K562 (cell line): Measurements from ENCODE around the gene PLEKHG3. TPM values are rescaled to one million over a fixed set of nuclear protein-coding genes. Genes with fewer than 3 reads are reported as not detected.

Experiments
- ATAC-seq: fragments of 200-7000 bp; cut with Tn5 transposase; 3 replicates; pipeline ENCODE4 v1.9.1; 2020; ENCODE audit warnings: moderate library complexity
- BruUV-seq: library from RNA; stranded (reverse); fragments of 400-500 nt; replicated peaks from 2 replicates; lab custom pipeline; 2021; lab: Mats Ljungman, UMichigan
- CTCF ChIA-PET: fragments of 300-600 bp; formaldehyde crosslinking; extraction: SDS; loops from one replicate; lab custom pipeline; 2021; ENCODE audit warnings: low intra/inter-chr PET ratio; lab: Yijun Ruan, JAX
- POLR2A ChIA-PET: fragments of 300-600, 350-650 bp; sonication (Branson Sonifier 250); formaldehyde crosslinking; extraction: SDS; loops from one replicate; lab custom pipeline; 2021; ENCODE audit warnings: antibody characterized with exemption, inconsistent platforms; lab: Yijun Ruan, JAX
- DNase-seq, 4 experiments: peaks; one replicate each; pipeline versions ENCODE4 v3.0.0 to v3.0.0-alpha.2; 2011 to 2018; ENCODE audit warnings: low spot score in 3 of 4, mixed read lengths in 3 of 4; ENCODE audit errors: extremely low read depth in 1 of 4
- FAIRE-seq: peaks from 2 replicates; lab custom pipeline; 2011; peaks lifted over from hg19 to GRCh38; lab: Jason Lieb, UNC
- H2AFZ ChIP-seq: 2 replicates; pipeline ENCODE4 v1.6.0; 2011; ENCODE audit warnings: low read depth, low read length, control low read depth, inconsistent platforms
- H3K27ac ChIP-seq: fragments of 200-600 bp; 3 replicates; pipeline ENCODE4 v1.8.0; 2011; ENCODE audit warnings: low read depth, mild to moderate bottlenecking, control low read depth, inconsistent platforms, low read length, moderate library complexity, mixed read lengths; ENCODE audit errors: extremely low read depth
- H3K27me3 ChIP-seq, 2 experiments: fragments of 300-600 bp in 1 of 2; 2 replicates in 1 of 2; 3 replicates in 1 of 2; pipeline versions ENCODE4 v1.6.0 to v1.8.0; 2011; ENCODE audit warnings: inconsistent platforms in 2 of 2, low read length in 2 of 2, mild to moderate bottlenecking in 1 of 2, mixed read lengths in 1 of 2, moderate library complexity in 1 of 2; ENCODE audit not compliant: control insufficient read depth in 2 of 2, insufficient read depth in 2 of 2
- H3K36me3 ChIP-seq: fragments of 300-600 bp; 3 replicates; pipeline ENCODE4 v1.8.0; 2011; ENCODE audit warnings: mild to moderate bottlenecking, low read length, inconsistent platforms; ENCODE audit not compliant: control insufficient read depth, insufficient read depth
- H3K4me1 ChIP-seq, 2 experiments: fragments of 200-600 bp in 1 of 2; replicated peaks in 1 of 2; 2 replicates in 1 of 2; 3 replicates in 1 of 2; pipeline versions ENCODE4 v1.5.1 to v1.8.0; 2011; ENCODE audit warnings: inconsistent platforms in 2 of 2, low read length in 2 of 2, mild to moderate bottlenecking in 1 of 2, mixed read lengths in 1 of 2, moderate library complexity in 1 of 2; ENCODE audit not compliant: control insufficient read depth in 2 of 2, insufficient read depth in 2 of 2
- H3K4me2 ChIP-seq: 2 replicates; pipeline ENCODE4 v1.6.1; 2011; ENCODE audit warnings: low read length, control low read depth, inconsistent platforms, mixed read lengths; ENCODE audit not compliant: insufficient read depth
- H3K4me3 ChIP-seq: fragments of 200-600 bp; sonication (generic), shearing (Covaris generic); 2 replicates; pipeline ENCODE4 v1.5.1; 2016; ENCODE audit warnings: control low read depth, inconsistent platforms
- H3K79me2 ChIP-seq: fragments of 200-600 bp; 3 replicates; pipeline ENCODE4 v1.8.0; 2011; ENCODE audit warnings: low read length, inconsistent platforms; ENCODE audit not compliant: control insufficient read depth, insufficient read depth
- H3K9ac ChIP-seq, 2 experiments: 2 replicates each; pipeline versions ENCODE4 v1.6.0 to v1.6.1; 2011; ENCODE audit warnings: low read depth in 2 of 2, low read length in 2 of 2, control low read depth in 1 of 2, inconsistent platforms in 1 of 2, mild to moderate bottlenecking in 1 of 2, mixed read lengths in 1 of 2; ENCODE audit not compliant: insufficient read depth in 1 of 2
- H3K9me1 ChIP-seq: one replicate; pipeline ENCODE4 v1.6.0; 2011; ENCODE audit warnings: inconsistent platforms, mild to moderate bottlenecking, low read length, moderate library complexity; ENCODE audit not compliant: control insufficient read depth, insufficient read depth
- H3K9me3 ChIP-seq: replicated peaks from 2 replicates; pipeline ENCODE4 v1.5.1; 2011; ENCODE audit warnings: low read depth, low read length, inconsistent platforms; ENCODE audit not compliant: control insufficient read depth, insufficient read depth
- H4K20me1 ChIP-seq: replicated peaks from 2 replicates; pipeline ENCODE4 v1.6.1; 2011; ENCODE audit warnings: low read length, inconsistent platforms, mixed read lengths; ENCODE audit not compliant: control insufficient read depth, insufficient read depth
- ERF ChIP-seq: fragments of 450-650 bp; formaldehyde crosslinking; IDR thresholded peaks from 2 replicates; pipeline ENCODE4 v1.4.0; 2020; ENCODE audit warnings: mild to moderate bottlenecking, mixed read lengths
- HDAC2 ChIP-seq: fragments of 450-650 bp; IDR thresholded peaks from 2 replicates; pipeline ENCODE4 v1.6.1; 2016; ENCODE audit warnings: mild to moderate bottlenecking
- HNRNPK ChIP-seq: fragments of 200-400 bp; formaldehyde crosslinking; IDR thresholded peaks from one replicate; pipeline ENCODE4 v1.6.1; 2018; ENCODE audit warnings: mild to moderate bottlenecking, low read depth, low read length; ENCODE audit not compliant: poor library complexity, severe bottlenecking
- NR2C1 ChIP-seq, 2 experiments: fragments of 450-650 bp; IDR thresholded peaks; 2 replicates each; pipeline ENCODE4 v1.6.1; 2017; ENCODE audit warnings: mild to moderate bottlenecking in 2 of 2, antibody characterized with exemption in 1 of 2, inconsistent platforms in 1 of 2, missing compliant biosample characterization in 1 of 2, missing genetic modification characterization in 1 of 2
- POLR2AphosphoS2 ChIP-seq: IDR thresholded peaks from 2 replicates; pipeline ENCODE4 v1.6.1; 2012; ENCODE audit warnings: low read length, improper control_type of control experiment
- TBP ChIP-seq: optimal IDR thresholded peaks from 2 replicates; pipeline ENCODE3; 2011; ENCODE audit warnings: low read depth, low read length, improper control_type of control experiment
- XRCC5 ChIP-seq: fragments of 200-400 bp; formaldehyde crosslinking; IDR thresholded peaks from 2 replicates; pipeline ENCODE4 v1.6.1; 2017; ENCODE audit warnings: low read depth, mild to moderate bottlenecking, low read length
- ZKSCAN8 ChIP-seq: fragments of 200-800 bp; sonication (Bioruptor generic); IDR thresholded peaks from 2 replicates; pipeline ENCODE4 v1.6.1; 2016; ENCODE audit warnings: missing genetic modification characterization, missing compliant biosample characterization
- ZNF507 ChIP-seq: conservative IDR thresholded peaks from 2 replicates; pipeline ENCODE4 v1.6.1; 2017; ENCODE audit warnings: missing genetic modification characterization, missing compliant biosample characterization
- ZNF668 ChIP-seq: fragments of 250-450 bp; sonication (Bioruptor Pico); IDR thresholded peaks from 2 replicates; pipeline ENCODE4 v1.8.0; 2022; ENCODE audit warnings: mild to moderate bottlenecking, inconsistent platforms
- WGBS: fragments of 100-300 bp; shearing (Covaris generic); methylation state at CpG from one replicate; pipeline ENCODE4 v1.1.6; 2016; ENCODE audit warnings: low coverage, mixed read lengths; ENCODE audit not compliant: insufficient coverage; ENCODE audit errors: missing lambda C conversion rate; 5-methylcytosine and 5-hydroxymethylcytosine counted together
- in situ Hi-C: fragments of 300-500 bp; cut with MboI; formaldehyde crosslinking; loops from 4 replicates; pipeline ENCODE4 v1.15.0; 2018; ENCODE audit warnings: inconsistent platforms, mixed read lengths
- intact Hi-C: fragments of 100-400 bp; cut with micrococcal nuclease; formaldehyde crosslinking; loops from 2 replicates; pipeline ENCODE4 v1.14.2; 2022
- polyA plus RNA-seq, 8 experiments: library from polyadenylated mRNA; depleted of rRNA in 4 of 8; stranded (reverse) in 5 of 8; unstranded in 3 of 8; fragments of >200 nt; fragmentation: Nextera tagmentation in 2 of 8; fragmentation: Illumina TruSeq in 1 of 8; extraction: Ambion mirVana in 2 of 8; extraction: Trizol in 1 of 8; gene quantifications; 2 replicates each; pipeline versions ENCODE4 v1.2.1 to v1.2.3, GENCODE V29; 2011 to 2014; ENCODE audit warnings: inconsistent platforms in 1 of 8, missing spikeins in 1 of 8
- total RNA-seq, 7 experiments: library from RNA; depleted of rRNA in 6 of 7; stranded (reverse); fragments of >200 nt in 6 of 7; fragmentation: Illumina TruSeq in 2 of 7; extraction: Trizol in 2 of 7; gene quantifications; 2 replicates each; pipeline versions ENCODE4 v1.2.1 to v1.2.3, GENCODE V29; 2011 to 2021; ENCODE audit warnings: low replicate concordance in 1 of 7
- TF ChIP-seq, protein P1 (sequence below), 2 experiments: fragments of 450-650 bp; IDR thresholded peaks; 2 replicates each; pipeline ENCODE4 v1.6.1; 2016
- TF ChIP-seq, protein P2 (sequence below): conservative IDR thresholded peaks from 2 replicates; pipeline ENCODE4 v1.6.1; 2011; ENCODE audit warnings: low read depth, mild to moderate bottlenecking, low read length; ENCODE audit not compliant: control insufficient read depth

PLEKHG3 gene
- total and polyA plus RNA-seq, 9 of the 15 experiments (the other 6 are each of a cell fraction or from before 2014, with no cell fraction given), result 0.04 to 0.16 TPM; not detected in 7

DNA sequence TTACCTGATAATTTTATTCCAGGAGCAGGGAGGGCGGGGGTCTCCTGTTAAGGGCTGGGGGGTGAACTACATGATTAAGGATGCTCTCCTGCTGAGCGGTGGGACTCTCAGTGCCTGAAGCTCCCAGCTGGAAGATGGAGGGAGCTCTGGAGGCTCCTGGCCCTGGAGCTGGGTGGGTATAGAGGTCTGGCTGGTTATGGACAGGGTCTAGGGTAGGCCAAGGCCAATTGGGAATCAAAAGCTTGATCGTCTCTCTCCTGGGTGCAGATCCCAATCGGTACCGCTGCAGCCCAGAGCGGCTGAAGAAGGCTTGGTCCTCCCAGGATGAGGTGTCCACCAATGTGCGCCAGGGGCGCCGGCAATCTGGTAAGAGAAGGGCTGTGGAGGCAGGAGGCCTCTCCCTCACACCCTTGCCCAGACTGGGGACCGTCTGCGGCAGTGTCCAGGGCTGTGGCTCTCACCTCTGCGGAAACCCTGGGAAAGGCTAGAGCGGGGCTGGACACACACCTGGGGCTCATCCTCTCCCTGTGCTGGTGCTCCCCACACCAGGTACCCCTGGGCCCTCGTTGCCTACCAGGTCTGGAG, 28.4 kb downstream of the PLEKHG3 start:
- no peak overlapping the region for H3K9ac ChIP-seq
- H3K4me1 ChIP-seq, result peaks cover 0 to 4% of the 10 kb centered on the region in 2 experiments; a peak in 2 of 5 replicates
- ChIA-PET CTCF (no interaction called here), POLR2A (interaction anchor here (0.6 kb wide), 2 partner anchors 9 to 142 kb away, joined by 3 read pairs; no protein-coding TSS in a partner anchor)
- FAIRE-seq, result no peak
- no peaks in the 10 kb centered on the region for H3K9me3 ChIP-seq
- no peak for DNase-seq
- TF ChIP-seq XRCC5 (no peak), ERF (CRISPR knock-in tag) (no peak), ZNF668 (CRISPR knock-in tag) (no peak), NR2C1 (IDR thresholded peaks at IDR 0.05) (no peak), NR2C1 (tag; IDR thresholded peaks at IDR 0.05) (no peak), ZKSCAN8 (CRISPR knock-in tag) (no peak), TBP (no peak), ZNF507 (tag) (no peak), HNRNPK (no peak), POLR2AphosphoS2 (no peak), HDAC2 (no peak)
- TF ChIP-seq, protein P1, sequence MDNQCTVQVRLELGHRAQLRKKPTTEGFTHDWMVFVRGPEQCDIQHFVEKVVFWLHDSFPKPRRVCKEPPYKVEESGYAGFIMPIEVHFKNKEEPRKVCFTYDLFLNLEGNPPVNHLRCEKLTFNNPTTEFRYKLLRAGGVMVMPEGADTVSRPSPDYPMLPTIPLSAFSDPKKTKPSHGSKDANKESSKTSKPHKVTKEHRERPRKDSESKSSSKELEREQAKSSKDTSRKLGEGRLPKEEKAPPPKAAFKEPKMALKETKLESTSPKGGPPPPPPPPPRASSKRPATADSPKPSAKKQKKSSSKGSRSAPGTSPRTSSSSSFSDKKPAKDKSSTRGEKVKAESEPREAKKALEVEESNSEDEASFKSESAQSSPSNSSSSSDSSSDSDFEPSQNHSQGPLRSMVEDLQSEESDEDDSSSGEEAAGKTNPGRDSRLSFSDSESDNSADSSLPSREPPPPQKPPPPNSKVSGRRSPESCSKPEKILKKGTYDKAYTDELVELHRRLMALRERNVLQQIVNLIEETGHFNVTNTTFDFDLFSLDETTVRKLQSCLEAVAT (IDR thresholded peaks at IDR 0.05), result no peak
- TF ChIP-seq, protein P2, sequence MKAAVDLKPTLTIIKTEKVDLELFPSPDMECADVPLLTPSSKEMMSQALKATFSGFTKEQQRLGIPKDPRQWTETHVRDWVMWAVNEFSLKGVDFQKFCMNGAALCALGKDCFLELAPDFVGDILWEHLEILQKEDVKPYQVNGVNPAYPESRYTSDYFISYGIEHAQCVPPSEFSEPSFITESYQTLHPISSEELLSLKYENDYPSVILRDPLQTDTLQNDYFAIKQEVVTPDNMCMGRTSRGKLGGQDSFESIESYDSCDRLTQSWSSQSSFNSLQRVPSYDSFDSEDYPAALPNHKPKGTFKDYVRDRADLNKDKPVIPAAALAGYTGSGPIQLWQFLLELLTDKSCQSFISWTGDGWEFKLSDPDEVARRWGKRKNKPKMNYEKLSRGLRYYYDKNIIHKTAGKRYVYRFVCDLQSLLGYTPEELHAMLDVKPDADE, result no peak
- ATAC-seq, result no peak
- H3K9me1 ChIP-seq, result no peaks in the 10 kb centered on the region
- no peak overlapping the region for H3K4me3 ChIP-seq
- no peaks in the 10 kb centered on the region for H3K36me3 ChIP-seq
- H3K27ac ChIP-seq, result no peak overlapping the region
- intact Hi-C loops, result no loop called here
- BruUV-seq, result no TSS peak
- no peak overlapping the region for H3K4me2 ChIP-seq
- H3K79me2 ChIP-seq, result no peaks in the 10 kb centered on the region
- 1% methylated on average over 7 of the region's 14 CpGs for WGBS
- H3K27me3 ChIP-seq, result peaks cover 0 to 56% of the 10 kb centered on the region in 2 experiments; a peak in 3 of 5 replicates
- in situ Hi-C loops, result no loop called here
- no peak overlapping the region for H2AFZ ChIP-seq
- no peaks in the 10 kb centered on the region for H4K20me1 ChIP-seq
